Lung (tissue), 12 donors: ENCODE results near the gene TSEN15. TPM values are rescaled to one million over a fixed set of nuclear protein-coding genes. Genes with fewer than 3 reads are reported as not detected.

ENCODE experiments used
- ATAC-seq: fragments of 200-7000 bp; cut with Tn5 transposase; one replicate; pipeline ENCODE4 v1.9.1; 2020; ENCODE audit warnings: moderate number of reproducible peaks; ENCODE audit not compliant: insufficient read depth, low FRiP score
- DNase-seq, 3 donors: peaks; one replicate each; pipeline ENCODE4 v3.0.0-alpha.2; 2013 to 2017
- H3K27ac ChIP-seq, 2 donors: one replicate each; pipeline ENCODE4 v1.5.1; 2013; ENCODE audit warnings: mild to moderate bottlenecking in 2 of 2, moderate library complexity in 2 of 2, control low read depth in 1 of 2, inconsistent platforms in 1 of 2, low read depth in 1 of 2, low read length in 1 of 2
- H3K27me3 ChIP-seq, 3 donors: one replicate each; pipeline ENCODE4 v1.5.1; 2013; ENCODE audit warnings: low read length in 2 of 3; ENCODE audit not compliant: control insufficient read depth in 3 of 3, insufficient read depth in 3 of 3
- H3K36me3 ChIP-seq, 4 donors: one replicate each; pipeline ENCODE4 v1.5.1; 2013; ENCODE audit warnings: low read length in 4 of 4, mild to moderate bottlenecking in 1 of 4, moderate library complexity in 1 of 4; ENCODE audit not compliant: control insufficient read depth in 4 of 4, insufficient read depth in 4 of 4
- H3K4me1 ChIP-seq, 5 donors: one replicate each; pipeline ENCODE4 v1.5.1; 2013; ENCODE audit warnings: low read length in 5 of 5, mild to moderate bottlenecking in 2 of 5, moderate library complexity in 1 of 5; ENCODE audit not compliant: control insufficient read depth in 5 of 5, insufficient read depth in 5 of 5
- H3K4me3 ChIP-seq: one replicate; pipeline ENCODE4 v1.5.1; 2013; ENCODE audit warnings: mild to moderate bottlenecking, control low read depth, moderate library complexity
- H3K9ac ChIP-seq, 2 donors: one replicate each; pipeline ENCODE4 v1.5.1; 2013; ENCODE audit warnings: low read length in 2 of 2, control low read depth in 1 of 2; ENCODE audit not compliant: insufficient read depth in 1 of 2
- H3K9me3 ChIP-seq, 4 donors: one replicate each; pipeline ENCODE4 v1.5.1; 2013; ENCODE audit warnings: low read length in 3 of 4, mild to moderate bottlenecking in 1 of 4, moderate library complexity in 1 of 4; ENCODE audit not compliant: control insufficient read depth in 4 of 4, insufficient read depth in 3 of 4
- WGBS, 2 donors: extraction: QIAGEN DNeasy Blood & Tissue Kit; methylation state at CpG; one replicate each; pipeline ENCODE4 v1.1.7; 2013; 5-methylcytosine and 5-hydroxymethylcytosine counted together
- polyA plus RNA-seq, 2 donors: library from polyadenylated mRNA; stranded (reverse); fragments of 200-250 nt; gene quantifications; one replicate each; pipeline ENCODE4 v1.2.1, GENCODE V29; 2013
- total RNA-seq, 2 donors: library from RNA; depleted of rRNA in 1 of 2; stranded (reverse); fragments of >200 nt in 1 of 2; gene quantifications; one replicate each; pipeline ENCODE4 v1.2.1, GENCODE V29; 2014 to 2021
- TF ChIP-seq, protein P1 (sequence below): IDR thresholded peaks from 2 replicates; pipeline ENCODE4 v1.5.1; 2012; ENCODE audit warnings: mild to moderate bottlenecking; ENCODE audit errors: control extremely low read depth, extremely low read depth
- donor health status: control.
- donor health status: control.
- donor health status: Bipolar disorder and iron deficiency.
- donor health status: healthy.
- donor health status: DM: yes; HTN: yes; CAD: no.

The TSEN15 gene
- total and polyA plus RNA-seq, 4 donors: 18.8 to 32.8 (median 31.1) TPM

DNA sequence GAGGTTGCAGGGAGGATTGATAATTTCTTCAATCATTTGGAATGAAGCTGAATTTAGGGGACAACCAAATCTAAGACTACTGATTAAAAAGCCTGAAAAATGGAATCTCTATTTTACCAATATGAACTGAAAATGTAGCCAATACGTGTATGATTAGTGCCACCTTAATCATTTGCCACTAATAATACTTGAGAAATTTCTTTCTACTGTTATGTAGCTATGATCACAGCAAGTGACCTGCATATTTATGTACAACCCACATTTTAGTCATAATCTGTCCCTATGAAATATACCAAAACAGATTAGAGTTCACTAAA lies 20.5 kb upstream of the TSEN15 start:
- WGBS, 2 donors: 79 to 98% methylated on average over 1 of the region's 1 CpG
- Histone ChIP-seq H3K4me1 (peaks cover 0 to 20% (median 2%) of the 10 kb centered on the region in 5 donors), H3K9me3 (no peaks in the 10 kb centered on the region), H3K27ac (no peak overlapping the region), H3K27me3 (peaks cover 0 to 28% (median 9%) of the 10 kb centered on the region in 3 donors), H3K9ac (no peak overlapping the region), H3K36me3 (no peaks in the 10 kb centered on the region), H3K4me3 (no peak overlapping the region)
- ATAC-seq (no peak), DNase-seq (no peak)
- TF ChIP-seq, protein P1, sequence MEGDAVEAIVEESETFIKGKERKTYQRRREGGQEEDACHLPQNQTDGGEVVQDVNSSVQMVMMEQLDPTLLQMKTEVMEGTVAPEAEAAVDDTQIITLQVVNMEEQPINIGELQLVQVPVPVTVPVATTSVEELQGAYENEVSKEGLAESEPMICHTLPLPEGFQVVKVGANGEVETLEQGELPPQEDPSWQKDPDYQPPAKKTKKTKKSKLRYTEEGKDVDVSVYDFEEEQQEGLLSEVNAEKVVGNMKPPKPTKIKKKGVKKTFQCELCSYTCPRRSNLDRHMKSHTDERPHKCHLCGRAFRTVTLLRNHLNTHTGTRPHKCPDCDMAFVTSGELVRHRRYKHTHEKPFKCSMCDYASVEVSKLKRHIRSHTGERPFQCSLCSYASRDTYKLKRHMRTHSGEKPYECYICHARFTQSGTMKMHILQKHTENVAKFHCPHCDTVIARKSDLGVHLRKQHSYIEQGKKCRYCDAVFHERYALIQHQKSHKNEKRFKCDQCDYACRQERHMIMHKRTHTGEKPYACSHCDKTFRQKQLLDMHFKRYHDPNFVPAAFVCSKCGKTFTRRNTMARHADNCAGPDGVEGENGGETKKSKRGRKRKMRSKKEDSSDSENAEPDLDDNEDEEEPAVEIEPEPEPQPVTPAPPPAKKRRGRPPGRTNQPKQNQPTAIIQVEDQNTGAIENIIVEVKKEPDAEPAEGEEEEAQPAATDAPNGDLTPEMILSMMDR: no peak

DNA sequence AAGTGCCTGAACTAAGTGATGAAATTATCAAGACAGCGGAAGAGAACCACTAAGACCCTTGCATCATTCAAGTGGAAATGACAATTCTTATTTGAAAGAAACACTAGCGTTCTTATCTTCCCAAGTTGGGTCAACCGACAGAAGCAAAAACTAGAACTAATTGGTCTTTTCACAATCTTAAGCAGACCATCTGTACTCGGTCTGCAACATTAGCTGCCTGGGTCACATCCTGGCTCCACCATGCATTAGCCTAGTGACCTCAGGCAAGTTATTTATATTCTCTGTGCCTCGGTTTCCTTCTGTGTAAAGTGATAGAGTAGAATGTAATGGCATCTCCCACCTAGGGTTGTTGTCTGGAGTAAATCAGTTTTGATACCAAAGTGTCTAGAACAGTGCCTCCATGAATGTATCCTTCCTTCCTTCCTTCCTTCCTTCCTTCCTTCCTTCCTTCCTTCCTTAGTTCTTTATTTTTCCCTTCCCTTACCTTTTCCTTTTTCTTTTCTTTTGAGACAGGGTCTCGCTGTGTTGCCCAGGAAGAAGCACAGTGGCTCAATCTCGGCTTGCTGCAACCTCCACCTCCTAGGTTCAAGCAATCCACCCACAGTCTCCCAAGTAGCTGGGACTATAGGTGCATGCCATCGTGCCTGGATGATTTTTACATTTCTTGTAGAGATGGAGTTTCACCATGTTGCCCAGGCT lies 20.0 kb upstream of the TSEN15 start:
- DNase-seq (no peak), ATAC-seq (no peak)
- H3K9ac ChIP-seq: no peak overlapping the region
- peaks cover 0 to 32% (median 9%) of the 10 kb centered on the region in 3 donors for H3K27me3 ChIP-seq
- H3K4me1 ChIP-seq: peaks cover 0 to 24% (median 7%) of the 10 kb centered on the region in 5 donors
- H3K27ac ChIP-seq: no peak overlapping the region
- no peak overlapping the region for H3K4me3 ChIP-seq
- H3K9me3 ChIP-seq: no peaks in the 10 kb centered on the region
- no peaks in the 10 kb centered on the region for H3K36me3 ChIP-seq
- 55 to 81% methylated on average over 8 of the region's 8 CpGs for WGBS, 2 donors
- TF ChIP-seq, protein P1: no peak

DNA sequence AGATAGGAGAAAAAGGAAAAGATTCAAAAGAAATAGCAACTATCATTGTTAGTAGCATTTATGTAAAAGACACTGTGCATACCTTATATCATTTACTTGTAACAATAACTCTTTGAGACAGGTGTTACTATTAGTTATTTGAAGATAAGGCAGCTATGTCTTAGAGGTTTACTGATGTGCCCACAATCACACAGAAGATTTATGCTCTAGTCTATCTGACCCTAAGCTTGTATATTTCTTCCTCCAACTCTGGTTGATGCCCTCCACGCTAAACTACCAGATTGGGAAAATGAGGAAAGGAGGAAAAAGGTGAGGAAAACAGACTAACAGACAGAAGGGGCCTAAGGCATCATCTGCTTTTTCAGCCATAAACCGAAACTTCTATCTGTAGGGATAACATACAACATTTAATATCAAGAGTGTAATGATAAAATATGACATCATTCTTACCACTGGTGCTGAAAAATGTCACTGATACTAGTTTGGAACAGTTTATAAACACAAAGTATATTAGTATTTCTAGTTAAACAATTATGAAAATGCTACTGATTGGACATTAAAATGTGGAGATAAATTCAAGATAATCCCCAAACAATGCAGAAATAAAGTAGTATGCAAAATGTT lies 19.1 kb upstream of the TSEN15 start:
- 62 to 85% methylated on average over 2 of the region's 2 CpGs for WGBS, 2 donors
- ATAC-seq: no peak
- H3K4me1 ChIP-seq: peaks cover 0 to 27% (median 10%) of the 10 kb centered on the region in 5 donors
- H3K9ac ChIP-seq: no peak overlapping the region
- DNase-seq: no peak
- H3K36me3 ChIP-seq: no peaks in the 10 kb centered on the region
- no peaks in the 10 kb centered on the region for H3K9me3 ChIP-seq
- TF ChIP-seq, protein P1: no peak
- no peak overlapping the region for H3K27ac ChIP-seq
- H3K4me3 ChIP-seq: no peak overlapping the region
- peaks cover 0 to 34% (median 9%) of the 10 kb centered on the region in 3 donors for H3K27me3 ChIP-seq
